Astrocyte (in vitro differentiated cells and primary cell): ENCODE measurements around the gene MIEF1. TPM values are rescaled to one million over a fixed set of nuclear protein-coding genes. Genes with fewer than 3 reads are reported as not detected.
A peak's percentile ranks its signal among the peaks of the same experiment; 100 is the strongest.

Experiments
- DNase-seq: peaks from one replicate; pipeline ENCODE4 v3.0.0-alpha.2; 2010; ENCODE audit warnings: low read depth
- FAIRE-seq: peaks from 2 replicates; lab custom pipeline; 2011; peaks lifted over from hg19 to GRCh38; lab: Jason Lieb, UNC
- H2AFZ ChIP-seq: 2 replicates; pipeline ENCODE4 v1.6.0; 2012; ENCODE audit warnings: low read depth, low read length, inconsistent platforms
- H3K27ac ChIP-seq: 2 replicates; pipeline ENCODE4 v1.5.1; 2011; ENCODE audit warnings: low read depth, low read length, inconsistent platforms
- H3K27me3 ChIP-seq: 2 replicates; pipeline ENCODE4 v1.6.0; 2011; ENCODE audit warnings: low read length, inconsistent platforms; ENCODE audit not compliant: insufficient read depth
- H3K36me3 ChIP-seq: 2 replicates; pipeline ENCODE4 v1.5.1; 2011; ENCODE audit warnings: low read length, inconsistent platforms; ENCODE audit not compliant: insufficient read depth
- H3K4me1 ChIP-seq: 2 replicates; pipeline ENCODE4 v1.5.1; 2011; ENCODE audit warnings: low read length, inconsistent platforms; ENCODE audit not compliant: insufficient read depth
- H3K4me2 ChIP-seq: 2 replicates; pipeline ENCODE4 v1.6.0; 2012; ENCODE audit warnings: low read length, inconsistent platforms
- H3K4me3 ChIP-seq: 2 replicates; pipeline ENCODE4 v1.5.1; 2011; ENCODE audit warnings: low read depth, mild to moderate bottlenecking, low read length, inconsistent platforms; ENCODE audit not compliant: insufficient read depth
- H3K79me2 ChIP-seq: 2 replicates; pipeline ENCODE4 v1.6.0; 2012; ENCODE audit warnings: mild to moderate bottlenecking, low read length, inconsistent platforms; ENCODE audit not compliant: insufficient read depth
- H3K9ac ChIP-seq: 2 replicates; pipeline ENCODE4 v1.6.0; 2012; ENCODE audit warnings: mild to moderate bottlenecking, low read length, inconsistent platforms
- H3K9me3 ChIP-seq: 2 replicates; pipeline ENCODE4 v1.5.1; 2012; ENCODE audit warnings: low read depth, mild to moderate bottlenecking, low read length, inconsistent platforms; ENCODE audit not compliant: insufficient read depth
- H4K20me1 ChIP-seq: 2 replicates; pipeline ENCODE4 v1.6.0; 2012; ENCODE audit warnings: low read length, inconsistent platforms; ENCODE audit not compliant: insufficient read depth
- H3K27ac Mint-ChIP-seq: one replicate; pipeline ENCODE4 v1.8.0; 2021; ENCODE audit warnings: mild to moderate bottlenecking, mixed read lengths; ENCODE audit not compliant: unreplicated experiment
- H3K27me3 Mint-ChIP-seq: one replicate; pipeline ENCODE4 v1.8.0; 2021; ENCODE audit warnings: low read depth, mixed read lengths; ENCODE audit not compliant: unreplicated experiment
- H3K36me3 Mint-ChIP-seq: one replicate; pipeline ENCODE4 v1.8.0; 2021; ENCODE audit warnings: low read depth, mixed read lengths; ENCODE audit not compliant: unreplicated experiment
- H3K4me1 Mint-ChIP-seq: one replicate; pipeline ENCODE4 v1.8.0; 2021; ENCODE audit warnings: low read depth, mixed read lengths; ENCODE audit not compliant: unreplicated experiment
- H3K4me3 Mint-ChIP-seq: one replicate; pipeline ENCODE4 v1.8.0; 2021; ENCODE audit warnings: mild to moderate bottlenecking, moderate library complexity, mixed read lengths; ENCODE audit not compliant: unreplicated experiment
- H3K9me3 Mint-ChIP-seq: one replicate; pipeline ENCODE4 v1.8.0; 2021; ENCODE audit warnings: mild to moderate bottlenecking, mixed read lengths; ENCODE audit not compliant: unreplicated experiment
- CTCF ChIP-seq: IDR thresholded peaks from 2 replicates; pipeline ENCODE4 v1.5.1; 2011; ENCODE audit warnings: low read depth, mild to moderate bottlenecking, inconsistent platforms, low read length, moderate library complexity; ENCODE audit not compliant: insufficient read depth
- EZH2 ChIP-seq: IDR thresholded peaks from 2 replicates; pipeline ENCODE4 v1.6.1; 2012; ENCODE audit warnings: mild to moderate bottlenecking, low read length, inconsistent platforms; ENCODE audit not compliant: insufficient read depth
- total RNA-seq: library from RNA; stranded (reverse); gene quantifications from 2 replicates; pipeline ENCODE4 v1.2.1, GENCODE V29; 2021

Gene MIEF1
- total RNA-seq, 1 donor from 2014 or later: 35.6 TPM

GRCh38 chr22:39490135-39490798, 11.8 kb upstream of the MIEF1 start:
- no peak overlapping the region for H3K4me2 ChIP-seq
- H3K36me3 ChIP-seq: no peaks in the 10 kb centered on the region
- peaks cover 14% of the 10 kb centered on the region for H3K4me1 ChIP-seq
- H3K27ac Mint-ChIP-seq: no peak overlapping the region
- H3K4me3 Mint-ChIP-seq: no peak overlapping the region
- H3K9ac ChIP-seq: no peak overlapping the region
- no peak overlapping the region for H3K4me3 ChIP-seq
- H2AFZ ChIP-seq: peak overlapping the region; percentile 5
- H3K27me3 ChIP-seq: no peaks in the 10 kb centered on the region
- H3K27ac ChIP-seq: no peak overlapping the region
- peaks cover 4% of the 10 kb centered on the region for H3K36me3 Mint-ChIP-seq
- H3K79me2 ChIP-seq: no peaks in the 10 kb centered on the region
- H4K20me1 ChIP-seq: no peaks in the 10 kb centered on the region
- H3K27me3 Mint-ChIP-seq: peaks cover 1% of the 10 kb centered on the region
- H3K9me3 ChIP-seq: no peaks in the 10 kb centered on the region
- DNase-seq (peak; percentile 65), FAIRE-seq (no peak)
- H3K4me1 Mint-ChIP-seq: peaks cover 5% of the 10 kb centered on the region
- no peaks in the 10 kb centered on the region for H3K9me3 Mint-ChIP-seq
- no peak for TF ChIP-seq EZH2
- TF ChIP-seq CTCF: no peak

- peaks cover 4% of the 10 kb centered on the region for H3K36me3 Mint-ChIP-seq
- no peak for DNase-seq
Measured at GRCh38 chr22:39490966-39491680, 11.0 kb upstream of the MIEF1 start.

More at GRCh38 chr22:39490966-39491680, 11.0 kb upstream of the MIEF1 start:
- Mint-ChIP-seq H3K27ac (peak overlapping the region; percentile 53), H3K4me3 (no peak overlapping the region), H3K4me1 (peaks cover 5% of the 10 kb centered on the region), H3K27me3 (peaks cover 1% of the 10 kb centered on the region), H3K9me3 (no peaks in the 10 kb centered on the region)
- Histone ChIP-seq H3K4me3 (no peak overlapping the region), H3K27ac (no peak overlapping the region), H3K9me3 (no peaks in the 10 kb centered on the region), H3K4me2 (no peak overlapping the region), H2AFZ (no peak overlapping the region), H3K9ac (no peak overlapping the region), H3K36me3 (no peaks in the 10 kb centered on the region), H4K20me1 (no peaks in the 10 kb centered on the region), H3K27me3 (no peaks in the 10 kb centered on the region), H3K4me1 (peaks cover 14% of the 10 kb centered on the region), H3K79me2 (no peaks in the 10 kb centered on the region)
- FAIRE-seq: no peak
- TF ChIP-seq CTCF (no peak), EZH2 (no peak)
